ENCODE data around the gene PRDM7. TPM values are rescaled to one million over a fixed set of nuclear protein-coding genes. Genes with fewer than 3 reads are reported as not detected.

The PRDM7 gene
- total RNA-seq, 1 experiment from 2014 or later: not detected

DNA sequence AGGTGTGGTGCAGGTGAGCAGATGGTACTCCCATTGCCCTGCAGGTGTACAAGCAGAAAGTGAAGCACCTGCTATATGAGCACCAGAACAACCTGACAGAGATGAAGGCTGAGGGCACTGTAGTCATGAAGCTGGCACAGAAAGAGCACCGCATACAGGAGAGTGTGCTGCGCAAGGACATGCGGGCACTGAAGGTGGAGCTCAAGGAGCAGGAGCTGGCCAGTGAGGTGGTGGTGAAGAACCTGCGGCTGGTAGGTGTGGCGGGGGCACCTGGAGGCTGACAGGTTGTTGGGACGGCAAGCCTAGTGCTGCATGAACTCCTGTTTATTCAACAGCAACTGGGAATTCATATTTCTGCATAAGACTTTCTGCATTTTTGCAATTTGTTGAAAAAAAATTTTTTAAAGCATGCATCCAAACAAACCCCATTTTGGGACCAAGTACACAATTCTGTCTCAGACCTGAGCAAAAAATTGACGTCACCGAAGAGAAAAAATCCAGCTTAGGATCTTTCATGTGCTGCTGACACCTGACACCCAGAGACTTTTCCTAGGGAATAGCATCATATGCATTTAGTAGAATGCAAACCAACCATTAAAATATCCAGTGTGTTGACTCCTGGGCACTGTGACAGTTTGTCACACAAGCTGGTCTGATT, 44.3 kb downstream of the PRDM7 start:
- no CpG with 5 or more reads among the region's 8 CpGs for WGBS (ENCODE audit: extremely low coverage, insufficient read length, low lambda C conversion rate)
- no peak overlapping the region for H4K5ac ChIP-seq (ENCODE audit: insufficient read length, low read depth, low read length)
- H3K27me3 Mint-ChIP-seq (ENCODE audit: low read depth): no peaks in the 10 kb centered on the region
- H3K9me3 ChIP-seq (ENCODE audit: control insufficient read depth, low read depth, low read length): no peaks in the 10 kb centered on the region
- H3K4me1 Mint-ChIP-seq: peaks cover 27 to 34% of the 10 kb centered on the region in 2 experiments
- H3K27ac Mint-ChIP-seq: no peak overlapping the region
- DNase-seq: no peak
- peaks cover 2% of the 10 kb centered on the region; the same call in 1 of the 2 replicates for H3K4me1 ChIP-seq (ENCODE audit: insufficient read depth, low read length)
- H3K9me3 Mint-ChIP-seq: no peaks in the 10 kb centered on the region
- H2BK120ac ChIP-seq (ENCODE audit: low read depth, low read length, poor library complexity, severe bottlenecking): no peak overlapping the region
- no peak overlapping the region for H3K56ac ChIP-seq (ENCODE audit: insufficient read length, low read depth, low read length)
- H3K9ac ChIP-seq (ENCODE audit: extremely low read depth, insufficient read length, low read length): no peak overlapping the region
- no peak overlapping the region for H2BK15ac ChIP-seq (ENCODE audit: low read depth, low read length)
- H2AK5ac ChIP-seq (ENCODE audit: insufficient read length, low read length): no peak overlapping the region
- TF ChIP-seq, protein P1, sequence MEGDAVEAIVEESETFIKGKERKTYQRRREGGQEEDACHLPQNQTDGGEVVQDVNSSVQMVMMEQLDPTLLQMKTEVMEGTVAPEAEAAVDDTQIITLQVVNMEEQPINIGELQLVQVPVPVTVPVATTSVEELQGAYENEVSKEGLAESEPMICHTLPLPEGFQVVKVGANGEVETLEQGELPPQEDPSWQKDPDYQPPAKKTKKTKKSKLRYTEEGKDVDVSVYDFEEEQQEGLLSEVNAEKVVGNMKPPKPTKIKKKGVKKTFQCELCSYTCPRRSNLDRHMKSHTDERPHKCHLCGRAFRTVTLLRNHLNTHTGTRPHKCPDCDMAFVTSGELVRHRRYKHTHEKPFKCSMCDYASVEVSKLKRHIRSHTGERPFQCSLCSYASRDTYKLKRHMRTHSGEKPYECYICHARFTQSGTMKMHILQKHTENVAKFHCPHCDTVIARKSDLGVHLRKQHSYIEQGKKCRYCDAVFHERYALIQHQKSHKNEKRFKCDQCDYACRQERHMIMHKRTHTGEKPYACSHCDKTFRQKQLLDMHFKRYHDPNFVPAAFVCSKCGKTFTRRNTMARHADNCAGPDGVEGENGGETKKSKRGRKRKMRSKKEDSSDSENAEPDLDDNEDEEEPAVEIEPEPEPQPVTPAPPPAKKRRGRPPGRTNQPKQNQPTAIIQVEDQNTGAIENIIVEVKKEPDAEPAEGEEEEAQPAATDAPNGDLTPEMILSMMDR (conservative IDR thresholded peaks at IDR 0.05): no peak
- H3K23me2 ChIP-seq (ENCODE audit: insufficient read length, low read depth, low read length, poor library complexity, severe bottlenecking): no peaks in the 10 kb centered on the region
- H2BK20ac ChIP-seq (ENCODE audit: low read depth, low read length, poor library complexity, severe bottlenecking): no peak overlapping the region
- H3K79me2 ChIP-seq (ENCODE audit: insufficient read depth, low read length): no peaks in the 10 kb centered on the region
- no peak overlapping the region for H2BK12ac ChIP-seq (ENCODE audit: insufficient read length, low read depth, low read length)
- no peak overlapping the region for H3K18ac ChIP-seq (ENCODE audit: insufficient read length, low read depth, low read length)
- H4K20me1 ChIP-seq (ENCODE audit: control insufficient read depth, insufficient read depth, insufficient read length): no peaks in the 10 kb centered on the region
- H3K36me3 Mint-ChIP-seq (ENCODE audit: insufficient read depth in 1 of 3, low read depth in 3 of 3): peaks cover 19 to 56% (median 45%) of the 10 kb centered on the region in 3 experiments
- no peak overlapping the region for H3T11ph ChIP-seq (ENCODE audit: low read length)
- H3K4ac ChIP-seq (ENCODE audit: low read depth, low read length): no peak overlapping the region
- no peak overlapping the region for H4K8ac ChIP-seq (replicated peaks; ENCODE audit: insufficient read length, low read depth, low read length)
- no peak overlapping the region for H3K23ac ChIP-seq (ENCODE audit: insufficient read length, low read depth, low read length)
- H3K27ac ChIP-seq (ENCODE audit: insufficient read length, low read depth, low read length): no peak overlapping the region
- no peak overlapping the region for H2BK5ac ChIP-seq (ENCODE audit: insufficient read length, low read length)
- no peak overlapping the region for H3K4me3 Mint-ChIP-seq
- no peak overlapping the region for H2AFZ ChIP-seq (ENCODE audit: low read length)
- no peak overlapping the region for H3K14ac ChIP-seq (ENCODE audit: insufficient read depth, low read length)
- no peak overlapping the region for H4K91ac ChIP-seq (ENCODE audit: insufficient read length, low read depth, low read length)
- no peaks in the 10 kb centered on the region for H3K79me1 ChIP-seq (ENCODE audit: insufficient read depth, low read depth, low read length, poor library complexity, severe bottlenecking)
- H3K4me2 ChIP-seq (ENCODE audit: insufficient read depth, insufficient read length, low read length): no peak overlapping the region
- no peaks in the 10 kb centered on the region for H3K27me3 ChIP-seq (ENCODE audit: insufficient read depth, low read length)

Measured in H9 (cell line).